ENCODE measurements around the gene HADHA.

The HADHA gene

DNA sequence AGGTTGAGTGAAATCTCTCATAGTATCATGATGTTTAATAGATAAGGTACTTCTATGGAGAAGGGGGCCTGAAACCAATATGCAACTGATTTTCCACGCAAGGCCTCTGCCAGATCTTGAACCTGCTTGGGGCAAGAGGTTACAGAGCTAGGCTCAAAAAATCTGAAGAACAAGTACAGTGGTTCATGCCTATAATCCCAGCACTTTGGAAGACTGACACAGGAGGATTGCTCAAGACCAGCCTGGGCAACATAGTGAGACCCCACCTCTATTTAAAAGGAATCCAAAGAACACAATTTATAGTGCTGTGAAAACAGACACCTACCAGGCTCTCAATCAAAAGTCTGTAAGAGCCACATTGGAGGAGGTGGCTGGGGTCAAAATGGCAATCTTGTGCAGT, 28.6 kb downstream of the HADHA start:
- TF ChIP-seq, protein P1, sequence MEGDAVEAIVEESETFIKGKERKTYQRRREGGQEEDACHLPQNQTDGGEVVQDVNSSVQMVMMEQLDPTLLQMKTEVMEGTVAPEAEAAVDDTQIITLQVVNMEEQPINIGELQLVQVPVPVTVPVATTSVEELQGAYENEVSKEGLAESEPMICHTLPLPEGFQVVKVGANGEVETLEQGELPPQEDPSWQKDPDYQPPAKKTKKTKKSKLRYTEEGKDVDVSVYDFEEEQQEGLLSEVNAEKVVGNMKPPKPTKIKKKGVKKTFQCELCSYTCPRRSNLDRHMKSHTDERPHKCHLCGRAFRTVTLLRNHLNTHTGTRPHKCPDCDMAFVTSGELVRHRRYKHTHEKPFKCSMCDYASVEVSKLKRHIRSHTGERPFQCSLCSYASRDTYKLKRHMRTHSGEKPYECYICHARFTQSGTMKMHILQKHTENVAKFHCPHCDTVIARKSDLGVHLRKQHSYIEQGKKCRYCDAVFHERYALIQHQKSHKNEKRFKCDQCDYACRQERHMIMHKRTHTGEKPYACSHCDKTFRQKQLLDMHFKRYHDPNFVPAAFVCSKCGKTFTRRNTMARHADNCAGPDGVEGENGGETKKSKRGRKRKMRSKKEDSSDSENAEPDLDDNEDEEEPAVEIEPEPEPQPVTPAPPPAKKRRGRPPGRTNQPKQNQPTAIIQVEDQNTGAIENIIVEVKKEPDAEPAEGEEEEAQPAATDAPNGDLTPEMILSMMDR (IDR thresholded peaks at IDR 0.05; ENCODE audit: low read depth, low read length, missing control alignments) = no peak
- peaks cover 60% of the 10 kb centered on the region for H3K36me3 ChIP-seq (replicated peaks)
- in situ Hi-C loops (cut with HindIII; ENCODE audit: low pct_ligation_motif_present, low sequenced_read_pairs) = no loop called here
- H3K27ac ChIP-seq = no peak overlapping the region
- H3K4me3 ChIP-seq (ENCODE audit: low read depth, low read length) = no peak overlapping the region
- DNase-seq = no peak
- no peaks in the 10 kb centered on the region for H3K27me3 ChIP-seq (replicated peaks)

- in situ Hi-C loops (cut with HindIII; ENCODE audit: low pct_ligation_motif_present, low sequenced_read_pairs) = no loop called here
These were observed 29.7 kb downstream of the HADHA start for GRCh38 chr2:26214759-26215158.

GRCh38 chr2:26212011-26212410, 32.4 kb downstream of the HADHA start:
- Histone ChIP-seq H3K27ac (no peak overlapping the region), H3K36me3 (replicated peaks) (peaks cover 69% of the 10 kb centered on the region)
- TF ChIP-seq, protein P1 (IDR thresholded peaks at IDR 0.05; ENCODE audit: low read depth, low read length, missing control alignments) = no peak

More at GRCh38 chr2:26214759-26215158, 29.7 kb downstream of the HADHA start:
- Histone ChIP-seq H3K36me3 (replicated peaks) (peaks cover 67% of the 10 kb centered on the region), H3K27ac (no peak overlapping the region), H3K4me3 (ENCODE audit: low read depth, low read length) (no peak overlapping the region), H3K27me3 (replicated peaks) (no peaks in the 10 kb centered on the region)
- no peak for DNase-seq
- TF ChIP-seq, protein P1 (IDR thresholded peaks at IDR 0.05; ENCODE audit: low read depth, low read length, missing control alignments) = no peak

GRCh38 chr2:26203906-26204305, 40.5 kb downstream of the HADHA start:
- DNase-seq = no peak
- TF ChIP-seq, protein P1 (IDR thresholded peaks at IDR 0.05; ENCODE audit: low read depth, low read length, missing control alignments) = no peak

More at GRCh38 chr2:26212011-26212410, 32.4 kb downstream of the HADHA start:
- H3K4me3 ChIP-seq (ENCODE audit: low read depth, low read length) = no peak overlapping the region
- H3K27me3 ChIP-seq (replicated peaks) = no peaks in the 10 kb centered on the region
- in situ Hi-C loops (cut with HindIII; ENCODE audit: low pct_ligation_motif_present, low sequenced_read_pairs) = no loop called here
- DNase-seq = no peak

DNA sequence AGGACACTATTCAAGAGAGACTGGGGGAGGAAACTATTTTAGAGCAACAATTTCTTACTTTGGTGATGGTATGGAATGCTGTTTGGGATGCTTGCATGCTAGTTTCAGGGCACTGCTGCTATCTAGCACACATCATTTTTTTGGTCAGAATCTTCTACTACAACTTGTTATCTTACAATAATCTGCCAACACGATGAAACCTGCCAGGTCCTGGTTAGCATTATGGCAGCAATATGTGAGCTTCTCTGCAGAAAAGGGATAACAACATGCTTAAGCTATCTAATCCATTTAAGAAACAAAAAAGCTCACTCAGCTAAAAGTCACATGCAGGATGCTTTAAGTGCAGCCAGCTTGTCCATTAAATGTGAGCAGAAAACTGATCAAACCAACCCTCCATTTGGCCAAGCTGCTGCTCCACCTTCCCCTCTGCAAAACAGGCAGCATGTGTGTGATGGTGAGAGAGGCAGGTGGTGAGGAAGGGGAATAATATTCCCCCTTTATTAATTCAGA, 41.4 kb downstream of the HADHA start:
- in situ Hi-C loops (cut with HindIII; ENCODE audit: low pct_ligation_motif_present, low sequenced_read_pairs) = no loop called here
- no peak overlapping the region for H3K27ac ChIP-seq
- TF ChIP-seq, protein P1 (IDR thresholded peaks at IDR 0.05; ENCODE audit: low read depth, low read length, missing control alignments) = no peak
- H3K27me3 ChIP-seq (replicated peaks) = no peaks in the 10 kb centered on the region
- DNase-seq = no peak
- H3K36me3 ChIP-seq (replicated peaks) = peaks cover 44% of the 10 kb centered on the region
- H3K4me3 ChIP-seq (ENCODE audit: low read depth, low read length) = no peak overlapping the region

More at GRCh38 chr2:26203906-26204305, 40.5 kb downstream of the HADHA start:
- Histone ChIP-seq H3K27ac (no peak overlapping the region), H3K27me3 (replicated peaks) (no peaks in the 10 kb centered on the region), H3K4me3 (ENCODE audit: low read depth, low read length) (no peak overlapping the region), H3K36me3 (replicated peaks) (peaks cover 44% of the 10 kb centered on the region)
- in situ Hi-C loops (cut with HindIII; ENCODE audit: low pct_ligation_motif_present, low sequenced_read_pairs) = no loop called here

DNA sequence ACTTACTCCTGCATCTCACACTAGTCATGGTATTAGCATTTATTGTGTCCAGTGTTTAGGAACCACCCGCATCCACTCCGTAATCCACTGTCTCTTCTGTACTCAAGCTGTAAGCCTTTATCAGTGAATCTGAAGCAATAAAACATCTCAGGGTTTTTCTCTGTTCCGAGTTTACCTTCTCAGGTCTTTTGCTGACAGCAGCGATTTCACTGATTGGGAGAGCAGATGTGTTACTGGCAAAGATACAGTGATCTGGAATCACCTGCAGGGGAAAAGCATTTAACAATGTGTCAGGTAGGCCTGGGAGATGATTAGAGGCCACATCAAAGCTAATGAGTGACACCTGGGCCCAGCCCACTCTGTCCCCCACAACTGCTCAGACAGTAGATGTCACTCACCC, 46.9 kb downstream of the HADHA start:
- in situ Hi-C loops (cut with HindIII; ENCODE audit: low pct_ligation_motif_present, low sequenced_read_pairs) = no loop called here
- DNase-seq = no peak
- no peak overlapping the region for H3K4me3 ChIP-seq (ENCODE audit: low read depth, low read length)
- no peak overlapping the region for H3K27ac ChIP-seq
- TF ChIP-seq, protein P1 (IDR thresholded peaks at IDR 0.05; ENCODE audit: low read depth, low read length, missing control alignments) = no peak
- H3K27me3 ChIP-seq (replicated peaks) = no peaks in the 10 kb centered on the region
- peaks cover 70% of the 10 kb centered on the region for H3K36me3 ChIP-seq (replicated peaks)
